SKM-1 treated with dmso at 0.1 percent for 144 hours (cell line): ENCODE measurements around the gene JAZF1.

Experiments used
- DNase-seq: peaks from one replicate; lab custom pipeline; 2025; ENCODE audit not compliant: unreplicated experiment; lab: John Stamatoyannopoulos, UW

JAZF1 gene

GRCh38 chr7:27973625-27974024 is 207.0 kb downstream of the JAZF1 start:
- no peak for DNase-seq

- DNase-seq, result no peak
These were observed 208.3 kb downstream of the JAZF1 start for GRCh38 chr7:27972276-27972675.

- DNase-seq, result no peak
These were observed 209.3 kb downstream of the JAZF1 start for GRCh38 chr7:27971171-27971812.

GRCh38 chr7:27970350-27970749 is 210.2 kb downstream of the JAZF1 start:
- DNase-seq, result no peak

GRCh38 chr7:27969346-27969745 is 211.2 kb downstream of the JAZF1 start:
- DNase-seq, result no peak

GRCh38 chr7:27967639-27968038 is 213.0 kb downstream of the JAZF1 start:
- no peak for DNase-seq

GRCh38 chr7:27966219-27966780 is 214.3 kb downstream of the JAZF1 start:
- DNase-seq, result peak; percentile 6

- DNase-seq, result no peak
These were observed 214.9 kb downstream of the JAZF1 start for GRCh38 chr7:27965650-27966049.

GRCh38 chr7:27964820-27965219 is 215.8 kb downstream of the JAZF1 start:
- no peak for DNase-seq

- no peak for DNase-seq
These were observed 217.5 kb downstream of the JAZF1 start for GRCh38 chr7:27963056-27963455.

- DNase-seq, result no peak
These were observed 218.3 kb downstream of the JAZF1 start for GRCh38 chr7:27962273-27962672.

- no peak for DNase-seq
These were observed 219.3 kb downstream of the JAZF1 start for GRCh38 chr7:27961255-27961654.

GRCh38 chr7:27960415-27960814 is 220.2 kb downstream of the JAZF1 start:
- no peak for DNase-seq

GRCh38 chr7:27958933-27959548 is 221.6 kb downstream of the JAZF1 start:
- no peak for DNase-seq

- DNase-seq, result no peak
These were observed 225.0 kb downstream of the JAZF1 start for GRCh38 chr7:27955596-27955995.

GRCh38 chr7:27955011-27955410 is 225.6 kb downstream of the JAZF1 start:
- DNase-seq, result no peak

- no peak for DNase-seq
These were observed 226.8 kb downstream of the JAZF1 start for GRCh38 chr7:27953777-27954176.

GRCh38 chr7:27953361-27953760 is 227.2 kb downstream of the JAZF1 start:
- DNase-seq, result no peak

GRCh38 chr7:27952456-27953285 is 227.9 kb downstream of the JAZF1 start:
- DNase-seq, result no peak

GRCh38 chr7:27950123-27950522 is 230.5 kb downstream of the JAZF1 start:
- no peak for DNase-seq

GRCh38 chr7:27948861-27949260 is 231.7 kb downstream of the JAZF1 start:
- DNase-seq, result no peak
